IPS-18c (cell line): ENCODE results near the gene GRAMD4.
"Not testable (repeated sequence)": the region's sequence is repeated elsewhere in the genome, so short reads cannot be mapped to it uniquely, and the experiment has no call there.

Source experiments
- H3K4me3 ChIP-seq: 2 replicates; pipeline ENCODE4 v1.7.0; 2013; ENCODE audit warnings: low read depth, mild to moderate bottlenecking, low read length, moderate library complexity; ENCODE audit not compliant: insufficient read depth
- H3K9me3 ChIP-seq: one replicate; pipeline ENCODE4 v1.6.1; 2013; ENCODE audit warnings: mild to moderate bottlenecking, low read length, moderate library complexity; ENCODE audit not compliant: control insufficient read depth, insufficient read depth

GRAMD4 gene

DNA sequence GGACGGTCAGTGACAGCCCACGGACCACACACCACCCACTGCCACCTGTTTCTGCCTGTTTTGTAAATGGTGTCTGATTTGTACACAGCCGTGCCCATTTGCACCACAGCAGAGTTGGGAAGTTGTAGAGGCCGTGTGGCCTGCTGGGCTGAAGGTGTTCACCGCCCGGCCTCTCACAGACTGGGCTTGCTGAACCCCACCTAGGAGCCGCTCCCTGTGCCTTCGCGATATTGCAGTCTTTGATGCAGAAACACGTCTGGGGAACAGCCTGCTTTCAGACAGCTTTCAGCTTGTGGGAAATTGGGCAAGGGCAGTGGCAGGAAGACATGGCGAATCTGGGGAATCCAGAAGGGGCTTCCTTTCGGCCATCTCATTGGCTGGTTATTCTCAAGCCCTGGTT is 9.8 kb upstream of the GRAMD4 start:
- no peaks in the 10 kb centered on the region for H3K9me3 ChIP-seq

DNA sequence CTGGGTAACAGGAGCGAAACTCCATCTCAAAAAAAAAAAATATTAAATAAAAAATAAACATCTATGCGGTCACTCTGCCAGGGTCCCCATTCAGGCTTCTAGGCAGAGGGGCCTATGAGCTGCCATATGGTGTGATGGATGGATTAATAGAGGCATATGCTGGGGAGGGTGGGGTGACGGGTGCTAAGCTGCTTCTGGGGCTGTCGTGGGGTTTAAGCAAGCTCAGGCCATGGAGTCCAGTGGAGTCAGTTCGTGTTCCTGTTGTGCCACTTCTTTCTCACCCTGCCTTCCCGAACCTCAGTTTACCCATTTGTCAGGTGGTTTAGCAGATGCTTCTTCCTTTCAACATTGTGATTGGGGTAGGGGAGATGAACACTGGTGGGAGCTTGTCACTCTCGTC is 9.0 kb upstream of the GRAMD4 start:
- no peak overlapping the region for H3K4me3 ChIP-seq
- no peaks in the 10 kb centered on the region for H3K9me3 ChIP-seq

More for the DNA sequence above, 9.8 kb upstream of the GRAMD4 start:
- H3K4me3 ChIP-seq: no peak overlapping the region

DNA sequence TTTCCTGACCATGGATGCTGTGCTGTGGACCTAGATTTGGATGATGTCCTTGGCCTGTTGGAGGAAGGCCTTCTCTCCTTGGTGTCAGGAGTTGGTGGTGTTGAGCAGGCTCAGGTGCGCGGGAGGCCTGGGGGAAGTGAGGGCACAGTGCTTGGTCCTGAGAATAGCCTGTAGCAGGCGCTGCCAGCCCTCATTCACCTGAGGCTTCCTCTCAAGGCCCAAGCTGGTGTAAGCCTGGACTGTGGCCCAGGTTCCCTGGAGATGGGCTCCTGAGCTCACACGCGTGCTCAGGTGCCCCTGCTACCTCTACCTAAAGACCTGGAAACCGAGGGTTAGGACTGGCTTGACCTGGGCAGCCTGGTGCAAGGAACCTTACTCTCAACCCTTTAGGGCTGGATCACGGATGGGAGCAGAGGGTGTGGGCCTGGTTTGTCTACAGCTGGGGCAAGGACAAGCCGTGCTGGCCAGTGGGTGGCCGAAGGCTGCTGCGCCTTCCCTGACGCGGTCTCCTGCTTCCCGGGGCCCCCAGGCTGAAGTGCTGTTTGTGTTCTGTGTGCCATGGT is 7.8 kb upstream of the GRAMD4 start:
- no peak overlapping the region for H3K4me3 ChIP-seq

DNA sequence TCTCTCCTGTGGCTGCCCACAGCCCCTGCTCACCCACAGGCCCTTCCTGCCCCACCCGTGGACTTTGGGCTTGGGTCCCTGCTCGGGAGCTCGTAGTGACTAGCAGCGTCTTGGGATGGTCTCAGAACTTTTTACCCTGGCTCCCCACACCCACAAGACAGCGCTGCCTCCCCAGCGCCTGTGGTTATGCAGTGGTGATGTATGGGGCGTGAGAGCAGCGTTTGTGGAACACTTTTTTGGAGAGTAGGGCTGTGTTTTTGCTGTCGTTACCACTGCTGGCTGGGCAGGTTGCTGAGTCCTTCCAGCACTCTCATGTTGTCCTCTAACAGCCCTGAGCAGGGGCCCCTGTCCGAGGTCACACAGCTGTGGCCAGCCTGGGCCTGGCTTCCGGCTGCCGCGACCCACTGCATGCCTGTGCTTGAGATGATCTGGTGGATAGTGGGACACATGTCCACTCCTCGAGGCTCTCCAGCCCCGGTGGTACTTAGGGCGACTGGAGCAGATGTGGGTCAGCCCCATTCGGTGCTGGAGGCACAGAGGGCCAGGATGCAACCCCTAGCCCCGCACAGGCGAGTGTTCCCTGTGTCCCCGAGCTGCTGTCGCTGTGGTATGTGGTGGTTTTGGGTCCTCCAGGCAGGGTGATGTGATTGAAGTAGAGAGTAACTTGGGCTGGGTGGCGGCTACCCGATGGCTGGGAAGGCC is 7.1 kb upstream of the GRAMD4 start:
- H3K4me3 ChIP-seq: no peak overlapping the region; the same call in 1 of the 2 replicates
- H3K9me3 ChIP-seq: no peaks in the 10 kb centered on the region

More for the DNA sequence above, 7.8 kb upstream of the GRAMD4 start:
- no peaks in the 10 kb centered on the region for H3K9me3 ChIP-seq

DNA sequence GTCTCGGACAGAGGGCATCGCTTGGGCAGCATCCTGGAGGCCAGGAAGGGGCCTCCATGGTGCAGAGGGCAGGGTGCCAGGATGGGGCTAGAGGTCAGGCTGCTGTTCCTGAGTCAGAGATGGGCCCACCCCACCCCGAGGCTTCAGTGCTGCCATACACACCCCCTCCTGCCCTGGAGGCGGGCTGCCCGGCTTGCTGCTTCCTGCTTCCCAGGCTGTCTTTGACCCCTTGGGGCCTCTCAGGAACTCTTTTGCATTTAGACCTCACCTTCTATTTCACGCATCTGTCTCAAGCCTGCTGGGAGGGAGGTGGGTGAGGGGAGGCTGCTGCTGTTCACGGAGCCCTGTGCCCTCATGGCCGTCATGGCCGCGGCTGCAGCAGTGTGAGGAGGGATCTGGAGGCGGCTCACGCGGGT is 6.6 kb upstream of the GRAMD4 start:
- Histone ChIP-seq H3K9me3 (no peaks in the 10 kb centered on the region), H3K4me3 (no peak overlapping the region)

DNA sequence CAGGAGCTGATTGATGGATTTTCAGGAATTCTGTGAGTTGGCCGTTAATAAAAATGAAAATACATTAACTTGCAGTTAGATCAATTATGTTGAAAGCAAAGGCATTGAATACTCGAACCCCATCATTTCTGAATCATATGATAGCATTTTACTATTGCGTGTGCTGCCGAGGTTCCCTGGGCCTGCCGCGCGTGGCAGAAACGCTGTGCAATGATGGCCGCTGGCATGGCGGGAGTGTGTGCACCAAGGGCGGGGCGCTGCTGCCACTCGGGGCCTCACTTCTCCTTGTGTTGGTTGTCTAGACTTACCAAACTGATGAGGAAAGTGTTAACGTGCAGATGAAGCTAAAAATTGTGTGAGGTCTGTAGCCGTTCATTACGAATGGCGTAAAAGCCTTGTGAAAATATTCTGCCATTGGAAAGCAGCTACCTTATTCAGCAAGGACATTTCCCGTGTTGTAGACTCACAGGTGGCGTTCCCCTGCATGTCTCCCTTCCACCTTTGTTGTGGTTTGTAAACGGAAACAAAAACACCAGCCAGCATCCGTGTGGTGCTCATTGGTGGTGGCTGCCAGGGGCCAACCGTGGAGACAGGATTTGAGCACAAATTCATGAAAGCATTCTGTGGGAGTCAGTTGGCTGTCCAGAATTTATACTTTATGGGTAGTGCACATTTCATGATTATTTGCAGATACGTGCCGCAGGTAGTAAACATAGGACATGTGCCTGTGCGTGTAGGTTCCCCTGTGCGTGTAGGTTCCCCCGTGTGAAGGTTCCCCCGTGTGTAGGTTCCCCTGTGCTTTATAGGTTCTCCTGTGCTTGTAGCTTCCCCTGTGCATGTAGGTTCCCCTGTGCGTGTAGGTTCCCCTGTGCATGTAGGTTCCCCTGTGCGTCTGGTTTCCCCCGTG is 5.9 kb upstream of the GRAMD4 start:
- no peak overlapping the region for H3K4me3 ChIP-seq
- no peaks in the 10 kb centered on the region for H3K9me3 ChIP-seq

DNA sequence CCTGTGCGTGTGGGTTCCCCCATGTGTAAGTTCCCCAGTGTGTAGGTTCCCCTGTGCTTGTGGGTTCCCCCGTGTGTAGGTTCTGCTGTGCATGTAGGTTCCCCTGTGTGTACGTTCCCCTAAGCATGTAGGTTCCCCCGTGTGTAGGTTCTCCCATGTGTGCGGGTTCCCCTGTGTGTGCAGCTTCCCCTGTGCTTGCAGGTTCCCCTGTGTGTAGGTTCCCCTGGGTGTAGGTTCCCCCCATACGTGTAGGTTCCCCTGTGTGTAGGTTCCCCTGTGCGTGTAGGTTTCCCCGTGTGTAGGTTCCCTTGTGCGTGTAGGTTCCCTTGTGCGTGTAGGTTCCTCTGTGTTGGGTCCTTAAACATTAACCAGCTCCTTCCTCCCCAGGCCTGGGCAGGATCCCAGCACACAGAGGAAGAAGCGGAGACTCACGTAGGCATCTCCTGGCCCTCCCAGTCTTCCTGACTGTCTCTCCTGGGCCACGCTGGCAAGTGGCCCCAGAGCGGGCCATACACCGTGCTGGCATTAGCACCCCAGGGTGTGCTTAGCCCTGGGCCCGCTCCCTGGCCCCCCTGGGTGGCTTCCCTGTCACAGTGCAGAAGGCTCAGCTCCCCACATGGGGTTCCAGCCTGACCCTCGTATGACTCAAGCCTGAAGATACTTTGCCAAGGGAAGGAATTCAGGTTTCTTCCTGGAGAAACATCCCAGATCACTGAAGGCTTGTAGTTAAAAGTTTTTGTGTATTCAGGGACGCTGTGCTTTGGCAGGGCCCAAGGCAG is 2.8 kb upstream of the GRAMD4 start:
- no peak overlapping the region for H3K4me3 ChIP-seq
- H3K9me3 ChIP-seq: peaks cover 4% of the 10 kb centered on the region

DNA sequence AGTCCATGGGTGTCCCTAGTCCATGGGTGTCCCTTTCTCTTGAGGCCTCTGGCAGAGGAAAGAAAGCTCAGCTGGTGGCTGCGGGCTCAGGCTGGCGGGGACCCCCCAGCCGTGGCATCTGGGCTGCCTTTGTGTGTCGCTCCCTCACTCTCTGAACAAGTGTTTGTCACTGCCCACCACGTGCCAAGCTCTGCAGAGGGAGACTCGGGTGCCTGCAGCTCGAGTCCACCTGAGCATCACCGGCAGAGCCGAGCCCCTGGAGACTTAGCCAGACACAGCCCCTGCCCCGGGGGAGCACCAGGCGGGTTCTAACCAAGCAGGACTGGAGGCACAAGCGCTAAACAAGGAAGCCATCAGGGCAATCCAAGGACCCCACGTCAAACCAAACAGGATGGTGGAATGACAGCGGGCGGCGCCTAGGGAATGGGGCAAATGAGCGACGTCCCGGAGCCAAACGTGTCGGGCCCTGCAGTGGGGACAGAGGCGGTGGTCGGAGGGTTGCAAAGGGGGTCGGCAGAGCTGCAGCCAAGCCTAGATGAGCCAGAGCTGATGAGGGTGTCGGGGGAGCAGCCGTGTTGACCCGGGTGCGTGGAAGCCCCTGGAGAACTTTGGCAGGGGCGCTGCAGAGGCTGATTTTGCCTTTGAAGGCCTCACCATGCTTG is 2.1 kb upstream of the GRAMD4 start:
- H3K9me3 ChIP-seq: peaks cover 4% of the 10 kb centered on the region
- H3K4me3 ChIP-seq: no peak overlapping the region

DNA sequence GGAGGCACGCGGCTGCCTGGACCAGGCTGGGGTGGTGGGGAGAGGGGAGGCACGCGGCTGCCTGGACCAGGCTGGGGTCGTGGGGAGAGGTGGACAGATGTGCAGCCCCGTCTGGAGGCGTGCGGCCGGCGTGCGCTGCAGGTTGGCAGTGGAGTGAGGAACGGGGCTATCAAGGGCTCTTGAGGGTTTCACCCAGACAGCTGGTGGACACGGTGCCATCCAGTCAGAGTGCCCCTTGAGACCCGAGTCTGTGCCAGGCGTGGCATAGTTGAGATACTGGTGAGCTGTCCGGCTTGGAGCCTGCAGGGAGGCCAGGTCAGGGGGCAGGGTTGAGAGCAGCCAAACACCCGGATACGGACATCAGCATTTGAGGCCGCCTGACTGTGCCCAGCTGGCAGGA is 1.5 kb upstream of the GRAMD4 start:
- H3K4me3 ChIP-seq: no peak overlapping the region

DNA sequence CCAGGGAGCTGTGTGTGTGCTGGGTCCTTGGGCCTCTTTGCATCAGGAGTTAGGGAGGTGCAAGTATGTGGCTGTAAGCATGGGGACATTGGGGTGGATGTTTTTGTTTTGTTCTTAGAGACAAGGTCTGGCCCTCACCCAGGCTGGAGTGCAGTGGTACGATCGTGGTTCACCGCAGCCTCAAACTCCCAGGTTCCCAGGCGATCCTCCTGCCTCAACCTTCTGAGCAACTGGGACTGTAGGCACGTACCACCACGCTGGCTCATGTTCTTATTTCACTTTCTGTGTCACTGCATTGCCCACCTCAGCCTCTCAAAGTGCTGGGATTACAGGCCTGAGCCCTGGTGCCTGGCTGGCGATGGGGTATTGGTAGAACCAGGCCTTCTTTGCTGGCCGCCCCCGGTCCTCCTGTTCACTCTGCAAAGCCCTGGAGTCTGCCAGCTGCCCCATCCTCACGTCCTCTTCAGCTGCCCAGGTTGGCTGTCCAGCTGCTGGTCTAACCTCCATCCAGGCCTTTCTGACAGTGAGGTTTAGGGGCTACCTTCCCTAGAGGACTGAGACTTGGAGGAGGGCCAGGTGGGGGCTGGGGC is 851 bp upstream of the GRAMD4 start:
- Histone ChIP-seq H3K9me3 (peaks cover 4% of the 10 kb centered on the region), H3K4me3 (no peak overlapping the region)

More for the DNA sequence above, 1.5 kb upstream of the GRAMD4 start:
- peaks cover 4% of the 10 kb centered on the region for H3K9me3 ChIP-seq

DNA sequence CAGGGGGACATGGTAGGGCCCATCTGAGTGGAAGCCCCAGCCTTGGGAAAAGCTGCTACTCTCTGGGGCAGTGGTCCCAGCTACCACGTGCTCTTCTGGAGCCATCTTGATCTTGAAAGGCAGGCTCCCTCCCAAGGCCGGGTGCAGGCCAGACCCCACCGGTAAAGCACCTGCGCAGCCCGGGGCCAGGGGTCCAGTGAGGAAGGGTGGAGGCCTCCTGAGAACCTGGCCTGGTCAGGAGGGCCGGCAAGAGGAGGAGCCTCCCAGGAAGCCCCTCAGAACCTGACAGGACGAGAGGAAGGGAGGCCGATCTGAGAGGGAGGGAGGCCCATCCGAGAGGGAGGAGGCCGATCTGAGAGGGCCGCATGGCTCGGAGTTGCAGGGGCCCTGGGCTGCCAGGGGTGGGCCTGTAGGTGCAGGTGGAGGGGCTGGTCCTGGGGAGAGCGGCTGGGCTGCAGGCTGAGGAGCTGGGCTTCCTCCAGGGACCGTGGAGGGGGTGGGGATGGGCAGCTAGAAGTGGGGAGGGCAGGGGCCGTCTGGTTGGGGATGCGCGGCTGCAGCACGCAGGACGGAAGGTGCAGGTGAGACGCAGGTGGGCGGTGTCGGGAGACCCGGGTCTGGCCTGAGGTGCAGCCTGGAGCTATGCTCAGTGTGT is 529 bp downstream of the GRAMD4 start:
- H3K4me3 ChIP-seq: no peak overlapping the region
- H3K9me3 ChIP-seq: peaks cover 4% of the 10 kb centered on the region

DNA sequence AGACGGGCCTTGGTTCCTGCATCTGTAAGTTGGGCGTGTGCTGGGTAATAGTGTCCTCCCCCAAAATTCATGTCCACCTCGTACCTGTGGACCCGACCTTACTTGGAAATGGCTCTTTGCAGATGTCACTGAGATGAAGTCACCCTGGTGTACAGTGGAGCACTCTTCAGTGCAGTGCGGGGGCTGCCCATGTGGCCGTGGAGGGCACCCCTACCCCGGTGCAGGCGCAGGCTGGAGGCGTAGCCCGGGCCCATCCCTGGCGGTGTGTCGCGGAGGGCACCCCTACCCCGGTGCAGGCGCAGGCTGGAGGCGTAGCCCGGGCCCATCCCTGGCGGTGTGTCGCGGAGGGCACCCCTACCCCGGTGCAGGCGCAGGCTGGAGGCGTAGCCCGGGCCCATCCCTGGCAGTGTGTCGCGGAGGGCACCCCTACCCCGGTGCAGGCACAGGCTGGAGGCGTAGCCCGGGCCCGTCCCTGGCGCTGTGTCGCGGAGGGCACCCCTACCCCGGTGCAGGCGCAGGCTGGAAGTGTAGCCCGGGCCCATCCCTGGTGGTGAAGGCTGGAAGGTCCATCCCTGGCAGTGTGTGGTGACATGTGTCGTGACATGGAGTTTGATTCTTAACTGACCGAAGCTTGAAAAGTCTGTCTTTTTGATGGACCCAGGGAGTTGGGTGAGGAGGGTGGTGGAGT is 1.2 kb downstream of the GRAMD4 start:
- not testable (repeated sequence) for H3K9me3 ChIP-seq, H3K4me3 ChIP-seq

DNA sequence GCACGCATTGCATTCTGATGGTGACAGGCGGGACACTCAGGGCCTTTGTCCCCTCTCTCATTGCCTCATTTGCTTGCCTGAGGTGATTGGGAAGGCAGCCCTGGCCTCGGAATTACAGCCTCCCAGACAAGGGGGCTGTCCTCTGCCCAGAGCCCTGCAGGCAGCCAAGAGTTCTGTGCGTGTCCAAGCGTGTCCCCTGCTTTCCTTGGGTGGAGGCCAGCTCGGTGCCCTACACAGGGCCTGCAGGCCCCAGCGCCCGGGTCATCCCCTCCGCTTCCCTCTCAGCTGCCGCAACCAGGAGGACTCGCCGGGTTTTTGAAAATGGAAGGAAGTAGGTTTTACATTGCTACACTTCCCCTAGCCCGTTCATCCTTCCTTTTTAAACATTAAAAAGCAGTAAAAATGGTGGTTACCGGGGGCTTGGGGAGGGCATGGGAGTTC is 1.9 kb downstream of the GRAMD4 start:
- Histone ChIP-seq H3K4me3 (no peak overlapping the region), H3K9me3 (peaks cover 4% of the 10 kb centered on the region)

DNA sequence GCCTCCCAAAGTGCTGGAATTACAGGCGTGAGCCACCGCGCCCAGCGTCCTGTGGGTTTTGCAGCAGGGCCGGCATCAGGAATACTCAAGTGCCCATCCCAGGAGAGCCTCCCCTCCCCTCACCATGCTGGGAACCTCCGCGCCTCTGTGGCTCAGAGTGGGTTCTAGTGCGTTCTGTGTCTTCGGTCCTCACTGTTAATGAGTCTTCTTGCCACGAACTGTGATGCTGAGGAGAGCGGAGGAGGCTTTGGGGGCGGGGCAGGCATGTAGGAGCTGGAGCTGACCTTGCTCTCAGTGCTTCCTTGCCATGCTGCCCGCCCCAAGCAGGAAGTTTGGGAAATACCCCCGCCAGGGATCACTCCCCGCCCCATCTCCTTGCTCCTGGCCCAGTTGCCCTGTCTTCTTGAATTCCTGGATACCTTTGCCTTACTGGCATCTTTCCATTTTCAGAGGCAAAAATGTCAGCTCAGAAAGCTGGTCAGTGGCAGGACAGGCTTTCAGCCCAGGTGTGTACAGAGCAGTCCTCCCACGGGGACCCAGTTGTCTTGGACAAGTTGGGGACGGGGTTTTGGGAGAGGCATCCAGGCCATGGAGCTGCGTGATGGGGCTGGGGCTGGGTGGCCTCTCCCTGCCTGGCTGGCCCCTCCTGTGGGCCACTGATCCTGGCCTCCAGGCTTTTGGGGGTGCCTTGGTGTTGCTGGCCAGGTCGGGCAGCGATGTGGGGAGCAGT is 5.1 kb downstream of the GRAMD4 start:
- Histone ChIP-seq H3K9me3 (peaks cover 4% of the 10 kb centered on the region), H3K4me3 (no peak overlapping the region)

DNA sequence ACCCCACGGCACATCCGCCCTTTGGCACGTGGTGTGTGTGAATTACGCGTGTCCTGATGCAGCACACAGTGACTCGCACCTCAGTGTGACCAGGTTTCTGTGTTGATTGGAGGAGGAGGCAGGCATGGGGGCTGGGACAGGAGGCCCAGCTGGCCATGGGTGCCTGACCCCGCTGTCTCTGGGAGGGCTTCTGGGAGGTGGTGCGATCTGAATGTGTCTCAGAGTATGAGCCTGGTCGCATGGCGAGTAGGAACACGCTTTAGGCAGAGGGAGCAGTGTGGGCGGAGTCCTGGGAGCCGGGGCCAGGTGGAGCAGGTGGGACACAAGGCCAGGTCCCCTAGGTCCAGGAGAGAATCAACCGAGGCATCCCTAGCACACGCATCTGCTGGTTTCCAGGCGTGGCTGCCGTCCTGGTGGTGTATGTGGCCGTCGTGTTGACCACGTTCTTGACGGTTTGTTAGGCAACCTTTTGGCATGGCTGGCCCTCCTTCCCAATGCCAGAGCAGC is 5.7 kb downstream of the GRAMD4 start:
- Histone ChIP-seq H3K9me3 (peaks cover 4% of the 10 kb centered on the region), H3K4me3 (no peak overlapping the region)
